ENCODE measurements around the gene NTN4.

GRCh38 chr12:95625012-95625411 lies 165.6 kb downstream of the NTN4 start:
- TF ChIP-seq CTCF (IDR thresholded peaks at IDR 0.05) (no peak), EP300 (IDR thresholded peaks at IDR 0.05; ENCODE audit: low read depth) (no peak), POLR2A (IDR thresholded peaks at IDR 0.05) (no peak)
